SK-N-SH treated with all-trans-retinoic acid at 6 μM for 48 hours (cell line): ENCODE results near the gene BSPRY.

Source experiments
- GLIS3 ChIP-seq: fragments of 250-450 bp; sonication (Bioruptor Pico); IDR thresholded peaks from 2 replicates; pipeline ENCODE4 v1.5.0; 2020; ENCODE audit warnings: mild to moderate bottlenecking, moderate library complexity
- ISL1 ChIP-seq: fragments of 250-450 bp; sonication (Bioruptor Pico); IDR thresholded peaks from 2 replicates; pipeline ENCODE4 v2.1.2; 2022; ENCODE audit warnings: mild to moderate bottlenecking, moderate library complexity
- OSR1 ChIP-seq: fragments of 250-450 bp; sonication (Bioruptor Pico); IDR thresholded peaks from 2 replicates; pipeline ENCODE4 v1.8.0; 2022; ENCODE audit warnings: moderate library complexity, mild to moderate bottlenecking, inconsistent platforms
- SNAI2 ChIP-seq: fragments of 250-450 bp; sonication (Bioruptor Pico); IDR thresholded peaks from 2 replicates; pipeline ENCODE4 v1.5.0; 2020; ENCODE audit warnings: mild to moderate bottlenecking, moderate library complexity
- TCF4 ChIP-seq: fragments of 250-450 bp; sonication (Bioruptor Pico); IDR thresholded peaks from 2 replicates; pipeline ENCODE4 v1.8.0; 2021; ENCODE audit warnings: mild to moderate bottlenecking, moderate library complexity, borderline replicate concordance
- TOX ChIP-seq: fragments of 250-450 bp; sonication (Bioruptor Pico); IDR thresholded peaks from 2 replicates; pipeline ENCODE4 v1.8.0; 2021; ENCODE audit warnings: mild to moderate bottlenecking, moderate library complexity, borderline replicate concordance
- ZFP30 ChIP-seq: fragments of 450-650 bp; formaldehyde crosslinking; IDR thresholded peaks from 2 replicates; pipeline ENCODE4 v1.5.0; 2022; ENCODE audit warnings: mild to moderate bottlenecking, moderate library complexity
- ZNF565 ChIP-seq: fragments of 450-650 bp; formaldehyde crosslinking; conservative IDR thresholded peaks from 2 replicates; pipeline ENCODE4 v1.5.0; 2020; ENCODE audit warnings: low read depth, mild to moderate bottlenecking, moderate library complexity
- ZNF70 ChIP-seq: fragments of 450-650 bp; formaldehyde crosslinking; IDR thresholded peaks from 2 replicates; pipeline ENCODE4 v1.5.0; 2020; ENCODE audit warnings: mild to moderate bottlenecking, moderate library complexity
- TF ChIP-seq, protein P1 (sequence below): fragments of 250-450 bp; sonication (Bioruptor Pico); IDR thresholded peaks from 2 replicates; pipeline ENCODE4 v1.8.0; 2020; ENCODE audit warnings: mild to moderate bottlenecking, moderate library complexity, borderline replicate concordance
- TF ChIP-seq, protein P2 (sequence below): fragments of 250-450 bp; sonication (Bioruptor Pico); IDR thresholded peaks from 2 replicates; pipeline ENCODE4 v1.5.1; 2021; ENCODE audit warnings: mild to moderate bottlenecking, moderate library complexity

DNA sequence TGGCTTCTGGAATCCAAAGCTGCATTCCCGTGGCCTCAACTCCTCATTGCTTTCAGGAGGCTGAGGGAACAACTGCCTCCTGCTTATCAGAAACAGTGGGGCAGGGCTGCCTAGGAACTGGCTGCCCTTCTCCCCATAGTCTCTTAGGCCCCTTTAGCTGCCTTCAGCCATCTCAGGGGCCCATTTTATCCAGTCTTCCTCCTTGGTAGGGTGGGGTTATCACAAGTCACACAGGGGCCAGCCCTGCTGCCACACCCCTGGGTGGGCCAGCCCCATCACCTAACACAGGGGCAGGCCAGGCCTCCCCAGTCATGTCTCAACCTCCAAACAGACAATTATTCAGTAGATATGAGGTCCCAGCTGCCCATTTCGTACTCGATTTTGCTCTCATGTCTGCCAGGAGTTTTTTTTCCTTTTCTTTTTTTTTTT is 47.9 kb downstream of the BSPRY start:
- no peak for TF ChIP-seq SNAI2 (CRISPR knock-in tag)
- TF ChIP-seq TCF4 (CRISPR knock-in tag) = no peak
- no peak for TF ChIP-seq ZNF565 (CRISPR knock-in tag)
- TF ChIP-seq, protein P1, sequence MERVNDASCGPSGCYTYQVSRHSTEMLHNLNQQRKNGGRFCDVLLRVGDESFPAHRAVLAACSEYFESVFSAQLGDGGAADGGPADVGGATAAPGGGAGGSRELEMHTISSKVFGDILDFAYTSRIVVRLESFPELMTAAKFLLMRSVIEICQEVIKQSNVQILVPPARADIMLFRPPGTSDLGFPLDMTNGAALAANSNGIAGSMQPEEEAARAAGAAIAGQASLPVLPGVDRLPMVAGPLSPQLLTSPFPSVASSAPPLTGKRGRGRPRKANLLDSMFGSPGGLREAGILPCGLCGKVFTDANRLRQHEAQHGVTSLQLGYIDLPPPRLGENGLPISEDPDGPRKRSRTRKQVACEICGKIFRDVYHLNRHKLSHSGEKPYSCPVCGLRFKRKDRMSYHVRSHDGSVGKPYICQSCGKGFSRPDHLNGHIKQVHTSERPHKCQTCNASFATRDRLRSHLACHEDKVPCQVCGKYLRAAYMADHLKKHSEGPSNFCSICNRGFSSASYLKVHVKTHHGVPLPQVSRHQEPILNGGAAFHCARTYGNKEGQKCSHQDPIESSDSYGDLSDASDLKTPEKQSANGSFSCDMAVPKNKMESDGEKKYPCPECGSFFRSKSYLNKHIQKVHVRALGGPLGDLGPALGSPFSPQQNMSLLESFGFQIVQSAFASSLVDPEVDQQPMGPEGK (CRISPR knock-in tag) = no peak
- no peak for TF ChIP-seq GLIS3
- no peak for TF ChIP-seq ZFP30 (CRISPR knock-in tag)
- no peak for TF ChIP-seq TOX
- TF ChIP-seq ISL1 (CRISPR knock-in tag) = no peak
- TF ChIP-seq ZNF70 (CRISPR knock-in tag) = no peak
- TF ChIP-seq, protein P2, sequence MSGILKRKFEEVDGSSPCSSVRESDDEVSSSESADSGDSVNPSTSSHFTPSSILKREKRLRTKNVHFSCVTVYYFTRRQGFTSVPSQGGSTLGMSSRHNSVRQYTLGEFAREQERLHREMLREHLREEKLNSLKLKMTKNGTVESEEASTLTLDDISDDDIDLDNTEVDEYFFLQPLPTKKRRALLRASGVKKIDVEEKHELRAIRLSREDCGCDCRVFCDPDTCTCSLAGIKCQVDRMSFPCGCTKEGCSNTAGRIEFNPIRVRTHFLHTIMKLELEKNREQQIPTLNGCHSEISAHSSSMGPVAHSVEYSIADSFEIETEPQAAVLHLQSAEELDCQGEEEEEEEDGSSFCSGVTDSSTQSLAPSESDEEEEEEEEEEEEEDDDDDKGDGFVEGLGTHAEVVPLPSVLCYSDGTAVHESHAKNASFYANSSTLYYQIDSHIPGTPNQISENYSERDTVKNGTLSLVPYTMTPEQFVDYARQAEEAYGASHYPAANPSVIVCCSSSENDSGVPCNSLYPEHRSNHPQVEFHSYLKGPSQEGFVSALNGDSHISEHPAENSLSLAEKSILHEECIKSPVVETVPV (CRISPR knock-in tag) = no peak
- TF ChIP-seq OSR1 (CRISPR knock-in tag) = no peak
